A549 treated with ZK216348 at 1 μM for 4 hours (cell line): Measurements from ENCODE around the gene DMP1. TPM values are rescaled to one million over a fixed set of nuclear protein-coding genes. Genes with fewer than 3 reads are reported as not detected.

Source experiments
- total RNA-seq: library from RNA; stranded (reverse); fragments of 200-300 nt; extraction: Qiagen RNA extraction; gene quantifications from 5 replicates; pipeline ENCODE4 v1.2.3, GENCODE V29; 2022; ENCODE audit warnings: low read depth

The DMP1 gene
- total RNA-seq, result not detected in 5 replicates

GRCh38 chr4:87649980-87650379 lies at the start of gene DMP1:
DMP1 (plus strand) TSS chr4:87650280; CDS start chr4:87656493, 6,213 bp downstream.

GRCh38 chr4:87608229-87608628 lies 41.9 kb upstream of the DMP1 start, which contains the start of gene DSPP:
DSPP (plus strand) TSS chr4:87608529; CDS start chr4:87610909, 2,380 bp downstream.

Other genes with a start within 250 kb of the DMP1 start
- gene NUDT9, start 227.7 kb upstream of the DMP1 start, total RNA-seq, result 24.6 to 31.0 TPM (median 27.4 TPM) in 5 replicates
- gene SPARCL1, start 120.9 kb upstream of the DMP1 start, total RNA-seq, result not detected in 5 replicates
- gene DSPP, start 41.8 kb upstream of the DMP1 start, total RNA-seq, result not detected in 5 replicates
- not detected in 5 replicates for gene IBSP, start 149.3 kb downstream of the DMP1 start, total RNA-seq
- not detected in 5 replicates for gene MEPE, start 182.7 kb downstream of the DMP1 start, total RNA-seq